Epithelial cell of proximal tubule (primary cell): ENCODE data around the gene ADCY5. TPM values are rescaled to one million over a fixed set of nuclear protein-coding genes. Genes with fewer than 3 reads are reported as not detected.

Source experiments
- DNase-seq: peaks from one replicate; pipeline ENCODE4 v3.0.0-alpha.2; 2011; ENCODE audit warnings: low read depth
- H3K4me3 ChIP-seq: 2 replicates; pipeline ENCODE4 v1.5.1; 2011; ENCODE audit warnings: low read depth, mild to moderate bottlenecking, low read length
- total RNA-seq: library from RNA; depleted of rRNA; stranded (reverse); fragments of >200 nt; gene quantifications from 2 replicates; pipeline ENCODE4 v1.2.3, GENCODE V29; 2015
- TF ChIP-seq, protein P1 (sequence below): conservative IDR thresholded peaks from 2 replicates; pipeline ENCODE4 v1.5.1; 2012; ENCODE audit warnings: low read depth, mild to moderate bottlenecking, low read length

ADCY5 gene
- total RNA-seq, 1 donor from 2014 or later = 2.7 TPM

- TF ChIP-seq, protein P1, sequence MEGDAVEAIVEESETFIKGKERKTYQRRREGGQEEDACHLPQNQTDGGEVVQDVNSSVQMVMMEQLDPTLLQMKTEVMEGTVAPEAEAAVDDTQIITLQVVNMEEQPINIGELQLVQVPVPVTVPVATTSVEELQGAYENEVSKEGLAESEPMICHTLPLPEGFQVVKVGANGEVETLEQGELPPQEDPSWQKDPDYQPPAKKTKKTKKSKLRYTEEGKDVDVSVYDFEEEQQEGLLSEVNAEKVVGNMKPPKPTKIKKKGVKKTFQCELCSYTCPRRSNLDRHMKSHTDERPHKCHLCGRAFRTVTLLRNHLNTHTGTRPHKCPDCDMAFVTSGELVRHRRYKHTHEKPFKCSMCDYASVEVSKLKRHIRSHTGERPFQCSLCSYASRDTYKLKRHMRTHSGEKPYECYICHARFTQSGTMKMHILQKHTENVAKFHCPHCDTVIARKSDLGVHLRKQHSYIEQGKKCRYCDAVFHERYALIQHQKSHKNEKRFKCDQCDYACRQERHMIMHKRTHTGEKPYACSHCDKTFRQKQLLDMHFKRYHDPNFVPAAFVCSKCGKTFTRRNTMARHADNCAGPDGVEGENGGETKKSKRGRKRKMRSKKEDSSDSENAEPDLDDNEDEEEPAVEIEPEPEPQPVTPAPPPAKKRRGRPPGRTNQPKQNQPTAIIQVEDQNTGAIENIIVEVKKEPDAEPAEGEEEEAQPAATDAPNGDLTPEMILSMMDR = no peak
- no peak overlapping the region for H3K4me3 ChIP-seq
- DNase-seq = no peak
These were observed 26.4 kb downstream of the ADCY5 start for GRCh38 chr3:123422457-123422856.

- DNase-seq = no peak
- H3K4me3 ChIP-seq = no peak overlapping the region
These were observed 27.3 kb downstream of the ADCY5 start for GRCh38 chr3:123421353-123422174.

DNA sequence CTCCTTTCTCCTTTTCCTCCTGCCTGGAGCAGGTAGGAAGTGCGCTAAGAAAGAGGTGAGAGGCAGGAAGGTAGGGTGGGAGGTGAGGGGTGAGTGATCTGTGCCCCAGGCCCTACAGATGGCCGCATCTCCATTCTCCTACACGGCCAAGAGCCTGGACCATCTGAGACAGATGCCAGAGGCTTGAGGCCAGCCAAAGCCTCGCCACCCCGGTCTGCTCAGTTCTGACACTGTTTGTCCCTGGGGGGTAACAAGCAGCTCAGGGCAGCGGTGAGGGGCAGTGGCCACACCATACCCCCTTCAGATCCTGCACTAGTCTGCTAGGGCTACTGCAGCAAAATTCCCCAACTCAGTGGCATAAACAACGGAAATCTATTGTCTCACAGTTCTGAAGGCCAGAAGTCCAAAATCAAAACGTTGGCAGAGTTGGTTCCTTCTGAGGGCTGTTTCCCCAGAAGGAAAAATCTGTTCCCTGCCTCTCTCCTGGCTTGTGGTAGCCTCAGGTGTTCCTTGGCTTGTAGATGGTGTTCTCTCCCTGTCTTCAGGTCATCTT, 28.4 kb downstream of the ADCY5 start:
- no peak overlapping the region for H3K4me3 ChIP-seq
- no peak for DNase-seq
- TF ChIP-seq, protein P1 = no peak

More at GRCh38 chr3:123421353-123422174, 27.3 kb downstream of the ADCY5 start:
- TF ChIP-seq, protein P1 = no peak

DNA sequence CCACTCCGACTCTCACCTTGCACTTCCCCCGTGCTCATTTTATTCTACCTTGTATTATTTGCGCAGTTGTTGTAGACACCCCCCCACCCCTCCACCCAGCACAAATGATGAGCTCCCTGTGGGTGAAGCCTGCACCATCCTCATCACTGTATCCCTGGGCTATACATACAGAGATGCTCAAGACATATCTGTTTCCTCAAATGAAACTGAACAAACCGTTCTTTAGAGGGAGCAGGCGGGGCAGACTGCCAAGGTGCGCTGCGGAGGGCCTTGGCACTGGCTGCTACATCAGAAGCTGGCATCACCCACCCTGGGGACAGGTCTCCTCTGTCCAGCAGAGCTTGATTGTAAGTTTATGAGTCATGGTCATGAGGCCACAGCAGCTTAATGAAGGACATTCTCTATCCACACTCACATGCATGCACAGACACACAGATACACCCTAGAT, 29.0 kb downstream of the ADCY5 start:
- no peak overlapping the region for H3K4me3 ChIP-seq
- DNase-seq = no peak

GRCh38 chr3:123419181-123419849, 29.6 kb downstream of the ADCY5 start:
- no peak overlapping the region for H3K4me3 ChIP-seq
- TF ChIP-seq, protein P1 = no peak
- DNase-seq = no peak

More for the DNA sequence above, 29.0 kb downstream of the ADCY5 start:
- TF ChIP-seq, protein P1 = no peak

DNA sequence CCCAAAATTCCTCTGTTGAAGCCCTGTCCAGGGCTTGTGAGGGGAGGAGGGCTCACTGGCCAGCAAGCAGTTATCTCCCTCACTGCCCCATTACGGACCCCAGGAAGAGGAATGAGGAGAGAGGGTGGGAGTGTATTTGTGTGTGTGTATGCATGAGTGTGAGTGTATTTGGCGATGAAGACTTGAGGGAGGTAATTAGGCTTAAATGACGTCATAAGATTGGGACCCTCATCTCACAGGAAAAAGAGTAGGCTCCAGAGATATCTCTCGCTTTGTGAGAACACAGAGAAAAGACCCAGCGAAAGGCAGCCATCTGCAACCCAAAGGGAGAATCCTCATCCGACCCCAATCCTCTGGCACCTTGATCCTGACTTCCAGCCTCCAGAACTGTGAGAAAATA, 32.2 kb downstream of the ADCY5 start:
- TF ChIP-seq, protein P1 = no peak
- H3K4me3 ChIP-seq = no peak overlapping the region
- DNase-seq = no peak
